HTR-8/SVneo (cell line): Measurements from ENCODE around the gene ITGA8.
"Not testable (repeated sequence)": the region's sequence is repeated elsewhere in the genome, so short reads cannot be mapped to it uniquely, and the experiment has no call there.

Source experiments
- DNase-seq: peaks from one replicate; pipeline ENCODE4 v3.0.0; 2011; ENCODE audit warnings: low spot score, mixed read lengths; ENCODE audit not compliant: insufficient read length
- FAIRE-seq: peaks from 2 replicates; lab custom pipeline; 2011; peaks lifted over from hg19 to GRCh38; lab: Jason Lieb, UNC

Gene ITGA8

GRCh38 chr10:15571575-15571974 lies 148.1 kb downstream of the ITGA8 start:
- FAIRE-seq (no peak), DNase-seq (no peak)

GRCh38 chr10:15570738-15571339 lies 148.9 kb downstream of the ITGA8 start:
- FAIRE-seq (no peak), DNase-seq (no peak)

- no peak for FAIRE-seq
Measured at GRCh38 chr10:15567952-15568351, 151.8 kb downstream of the ITGA8 start.

GRCh38 chr10:15563246-15563645 lies 156.5 kb downstream of the ITGA8 start:
- FAIRE-seq (no peak), DNase-seq (no peak)

More at GRCh38 chr10:15567952-15568351, 151.8 kb downstream of the ITGA8 start:
- no peak for DNase-seq

GRCh38 chr10:15562578-15562977 lies 157.1 kb downstream of the ITGA8 start:
- FAIRE-seq (no peak), DNase-seq (no peak)

GRCh38 chr10:15562116-15562515 lies 157.6 kb downstream of the ITGA8 start:
- no peak for FAIRE-seq
- no peak for DNase-seq

DNA sequence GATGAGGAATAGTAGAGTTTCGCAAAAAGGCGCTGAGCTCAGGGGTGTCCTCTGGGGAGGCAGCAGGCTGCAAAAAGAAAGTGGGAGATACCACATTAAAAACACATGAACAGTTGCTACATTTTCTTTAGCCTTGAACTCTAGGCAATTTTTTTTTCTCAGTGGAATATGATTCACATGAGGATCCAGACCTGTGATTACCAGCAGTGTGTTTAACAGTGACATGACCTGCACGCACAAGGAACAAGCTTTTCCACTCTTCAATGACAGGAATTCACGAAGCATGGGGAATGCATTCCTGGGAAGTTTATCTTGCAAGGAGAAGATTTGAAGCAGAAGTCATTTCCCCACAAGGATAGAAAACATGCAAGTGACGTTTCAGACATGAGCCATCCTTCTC lies 161.6 kb downstream of the ITGA8 start:
- no peak for DNase-seq
- no peak for FAIRE-seq

DNA sequence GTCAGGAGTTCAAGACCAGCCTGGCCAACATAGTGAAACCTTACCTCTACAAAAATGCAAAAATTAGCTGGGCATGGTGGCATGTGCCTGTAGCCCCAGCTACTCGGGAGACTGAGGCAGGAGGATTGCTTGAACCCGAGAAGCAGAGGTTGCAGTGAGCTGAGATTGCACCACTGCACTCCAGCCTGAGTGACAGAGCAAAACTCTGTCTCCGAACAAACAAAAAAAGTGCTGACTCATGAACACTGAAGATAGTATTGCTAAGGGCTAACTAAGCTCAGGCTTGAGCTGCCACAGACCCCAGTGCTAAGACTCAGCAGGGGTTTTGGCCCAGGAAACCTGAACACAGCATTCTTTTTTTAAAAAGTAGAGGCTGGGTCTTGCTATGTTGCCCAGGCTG lies 162.6 kb downstream of the ITGA8 start:
- FAIRE-seq, DNase-seq: not testable (repeated sequence)

GRCh38 chr10:15550950-15551349 lies 168.8 kb downstream of the ITGA8 start:
- FAIRE-seq (no peak), DNase-seq (no peak)

GRCh38 chr10:15548331-15548730 lies 171.4 kb downstream of the ITGA8 start:
- DNase-seq (no peak), FAIRE-seq (no peak)

- DNase-seq (no peak), FAIRE-seq (no peak)
Measured at GRCh38 chr10:15546606-15547005, 173.1 kb downstream of the ITGA8 start.

- no peak for FAIRE-seq
- no peak for DNase-seq
Measured at GRCh38 chr10:15545884-15546283, 173.8 kb downstream of the ITGA8 start.

GRCh38 chr10:15545266-15545665 lies 174.5 kb downstream of the ITGA8 start:
- FAIRE-seq (no peak), DNase-seq (no peak)

GRCh38 chr10:15543994-15544393 lies 175.7 kb downstream of the ITGA8 start:
- no peak for FAIRE-seq
- DNase-seq, result no peak

GRCh38 chr10:15542817-15543216 lies 176.9 kb downstream of the ITGA8 start:
- no peak for FAIRE-seq
- no peak for DNase-seq

DNA sequence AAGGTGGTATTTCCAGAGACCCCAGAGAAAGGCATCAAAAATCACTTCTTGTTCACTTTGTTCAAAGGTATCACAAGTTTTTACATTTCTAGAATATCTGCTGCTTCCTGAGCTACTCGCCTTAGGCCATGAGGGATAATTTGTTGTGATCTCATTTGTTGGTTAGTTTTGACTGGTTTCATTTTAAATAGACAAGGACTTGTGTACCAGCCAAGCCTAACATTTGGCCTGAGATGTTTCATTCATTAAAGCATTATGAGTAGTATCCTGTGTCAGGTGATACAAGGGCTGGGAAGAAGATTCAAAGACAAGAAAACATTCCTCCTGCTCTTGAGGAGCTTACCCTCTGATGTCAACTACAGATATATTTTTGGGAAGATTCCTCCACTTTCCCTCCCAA lies 178.3 kb downstream of the ITGA8 start:
- FAIRE-seq (no peak), DNase-seq (no peak)

GRCh38 chr10:15540727-15541126 lies 179.0 kb downstream of the ITGA8 start:
- FAIRE-seq (no peak), DNase-seq (no peak)

DNA sequence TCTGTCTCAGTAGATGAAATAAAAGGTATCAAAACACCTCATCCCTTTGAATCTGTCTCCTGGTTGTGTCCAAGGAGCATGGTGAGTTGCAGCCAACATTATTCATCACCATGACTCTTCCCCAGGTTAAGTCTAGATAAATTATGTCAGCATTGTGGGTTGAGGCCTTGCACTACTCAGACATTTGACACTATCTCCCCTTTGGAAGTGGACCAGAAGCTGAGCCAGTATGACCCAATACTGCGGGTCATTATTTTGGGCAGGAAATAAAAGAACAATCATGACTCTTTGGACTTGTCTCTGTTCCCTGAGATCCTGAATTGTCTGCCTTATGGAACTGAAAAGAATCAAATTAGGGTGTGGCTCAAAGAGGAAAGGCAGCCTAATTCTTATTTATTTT lies 180.5 kb downstream of the ITGA8 start:
- FAIRE-seq (no peak), DNase-seq (no peak)

- FAIRE-seq, DNase-seq: not testable (repeated sequence)
Measured at GRCh38 chr10:15534928-15535538, 184.7 kb downstream of the ITGA8 start.

GRCh38 chr10:15531927-15532722 lies 187.6 kb downstream of the ITGA8 start:
- no peak for DNase-seq
- FAIRE-seq, result no peak

- FAIRE-seq (no peak), DNase-seq (no peak)
Measured at GRCh38 chr10:15528859-15529239, 190.9 kb downstream of the ITGA8 start.
